G401.6 (cell line): ENCODE results near the gene XXYLT1.
"Not testable (repeated sequence)": the region's sequence is repeated elsewhere in the genome, so short reads cannot be mapped to it uniquely, and the experiment has no call there.

Source experiments
- FAIRE-seq: peaks from 2 replicates; lab custom pipeline; 2012; peaks lifted over from hg19 to GRCh38; lab: Jason Lieb, UNC

The XXYLT1 gene

GRCh38 chr3:195061756-195062655, 209.0 kb downstream of the XXYLT1 start:
- FAIRE-seq, result no peak

- FAIRE-seq, result no peak
Measured at GRCh38 chr3:195060531-195061291, 210.2 kb downstream of the XXYLT1 start.

GRCh38 chr3:195060217-195060481, 210.8 kb downstream of the XXYLT1 start:
- no peak for FAIRE-seq

GRCh38 chr3:195059471-195060216, 211.3 kb downstream of the XXYLT1 start:
- FAIRE-seq, result no peak

GRCh38 chr3:195059006-195059350, 212.0 kb downstream of the XXYLT1 start:
- FAIRE-seq, result no peak

GRCh38 chr3:195058336-195059005, 212.5 kb downstream of the XXYLT1 start:
- FAIRE-seq, result no peak

- no peak for FAIRE-seq
Measured at GRCh38 chr3:195057716-195058115, 213.2 kb downstream of the XXYLT1 start.

GRCh38 chr3:195056506-195056905, 214.5 kb downstream of the XXYLT1 start:
- FAIRE-seq, result no peak

GRCh38 chr3:195054311-195054710, 216.6 kb downstream of the XXYLT1 start:
- no peak for FAIRE-seq

- no peak for FAIRE-seq
Measured at GRCh38 chr3:195052939-195053338, 218.0 kb downstream of the XXYLT1 start.

GRCh38 chr3:195050296-195050695, 220.7 kb downstream of the XXYLT1 start:
- not testable (repeated sequence) for FAIRE-seq

- no peak for FAIRE-seq
Measured at GRCh38 chr3:195048059-195048905, 222.7 kb downstream of the XXYLT1 start.

- no peak for FAIRE-seq
Measured at GRCh38 chr3:195047536-195047935, 223.4 kb downstream of the XXYLT1 start.

GRCh38 chr3:195046441-195046840, 224.5 kb downstream of the XXYLT1 start:
- no peak for FAIRE-seq

GRCh38 chr3:195045481-195046210, 225.3 kb downstream of the XXYLT1 start:
- FAIRE-seq, result no peak

GRCh38 chr3:195044411-195044810, 226.5 kb downstream of the XXYLT1 start:
- FAIRE-seq, result no peak

- FAIRE-seq, result no peak
Measured at GRCh38 chr3:195043607-195044339, 227.2 kb downstream of the XXYLT1 start.

GRCh38 chr3:195042743-195043606, 228.0 kb downstream of the XXYLT1 start:
- FAIRE-seq, result no peak
